AG09309 (cell line): Measurements from ENCODE around the gene GRID1.

Experiments
- DNase-seq: peaks from one replicate; pipeline ENCODE4 v3.0.0-alpha.2; 2010; ENCODE audit warnings: low read depth
- H3K4me3 ChIP-seq: 2 replicates; pipeline ENCODE4 v1.5.1; 2011; ENCODE audit warnings: mild to moderate bottlenecking, low read depth, low read length, moderate library complexity; ENCODE audit not compliant: control insufficient read depth
- CTCF ChIP-seq: IDR thresholded peaks from 2 replicates; pipeline ENCODE4 v1.5.1; 2011; ENCODE audit warnings: mild to moderate bottlenecking, low read depth, low read length, inconsistent platforms; ENCODE audit not compliant: insufficient read depth, control insufficient read depth; ENCODE audit errors: missing control alignments

The GRID1 gene

DNA sequence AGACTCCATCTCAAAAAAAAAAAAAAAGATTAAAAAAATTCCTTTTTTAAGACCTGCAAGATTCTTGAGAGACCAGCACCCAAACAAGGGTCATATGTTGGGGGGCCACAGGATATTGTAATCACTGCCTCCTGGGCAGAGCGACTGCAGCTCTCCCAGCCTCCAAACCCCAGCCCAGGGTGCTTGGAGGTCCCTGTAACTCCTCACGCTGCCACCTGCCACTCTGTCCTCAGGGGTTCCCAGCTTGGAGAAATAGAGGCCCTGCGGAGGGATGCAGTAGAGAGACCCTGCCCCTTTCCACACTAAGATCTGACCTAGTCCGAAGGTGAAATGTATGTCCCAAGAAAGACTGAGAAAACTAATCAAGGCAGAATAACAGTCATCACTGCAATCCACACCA, 343.7 kb downstream of the GRID1 start:
- no peak overlapping the region for H3K4me3 ChIP-seq
- no peak for TF ChIP-seq CTCF
- no peak for DNase-seq

- no peak for TF ChIP-seq CTCF
- no peak overlapping the region for H3K4me3 ChIP-seq
- no peak for DNase-seq
Measured at GRCh38 chr10:86020134-86020533, 346.5 kb downstream of the GRID1 start.

- no peak overlapping the region for H3K4me3 ChIP-seq
- DNase-seq, result no peak
- TF ChIP-seq CTCF, result no peak
Measured at GRCh38 chr10:86019141-86019540, 347.5 kb downstream of the GRID1 start.

DNA sequence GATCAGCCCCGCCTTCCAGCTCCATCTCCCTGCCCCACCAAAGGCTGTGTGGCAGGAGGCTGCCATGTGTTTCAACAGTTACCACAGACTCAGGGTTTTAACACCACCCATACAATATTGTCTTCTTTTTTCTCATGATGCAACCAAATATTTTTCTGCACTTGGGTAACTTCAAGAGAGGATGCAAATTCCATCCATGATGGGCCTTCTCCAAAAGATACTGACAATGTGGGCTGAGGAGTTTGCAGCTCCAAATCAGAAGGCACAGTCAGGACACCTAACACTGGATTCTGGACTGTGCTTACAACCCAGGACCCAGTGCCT, 347.9 kb downstream of the GRID1 start:
- no peak for DNase-seq
- TF ChIP-seq CTCF, result no peak

GRCh38 chr10:86017841-86018734, 348.5 kb downstream of the GRID1 start:
- no peak overlapping the region for H3K4me3 ChIP-seq
- DNase-seq, result no peak
- TF ChIP-seq CTCF, result no peak

More for the DNA sequence above, 347.9 kb downstream of the GRID1 start:
- no peak overlapping the region for H3K4me3 ChIP-seq

- H3K4me3 ChIP-seq, result no peak overlapping the region
- TF ChIP-seq CTCF, result no peak
- DNase-seq, result no peak
Measured at GRCh38 chr10:86013568-86013967, 353.0 kb downstream of the GRID1 start.
